Measurements from ENCODE around the gene ZFAND4.

DNA sequence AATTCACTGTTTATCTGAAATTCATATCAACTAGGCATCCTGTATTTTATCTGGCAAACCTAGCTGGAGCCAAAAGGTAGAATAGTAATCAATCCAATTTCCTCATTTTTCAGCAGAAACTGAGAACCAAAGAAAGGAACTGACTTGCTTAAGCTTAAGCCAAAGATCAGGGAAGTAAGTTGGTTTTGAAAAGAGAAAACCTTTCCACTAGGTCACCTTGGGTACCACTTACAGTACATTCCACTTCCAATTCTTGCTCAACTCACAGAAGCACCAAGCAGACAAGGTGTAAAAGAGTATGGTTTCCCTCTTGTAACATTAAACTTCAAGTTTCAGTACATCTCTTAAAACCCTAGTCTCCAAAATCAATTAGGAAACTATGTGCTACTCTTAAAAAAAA lies 79.6 kb downstream of the ZFAND4 start:
- TF ChIP-seq ZBTB17 (tag by site-specific recombination; IDR thresholded peaks at IDR 0.05) (no peak), ZNF768 (tag by site-specific recombination; IDR thresholded peaks at IDR 0.05) (no peak)
- TF ChIP-seq, protein P1, sequence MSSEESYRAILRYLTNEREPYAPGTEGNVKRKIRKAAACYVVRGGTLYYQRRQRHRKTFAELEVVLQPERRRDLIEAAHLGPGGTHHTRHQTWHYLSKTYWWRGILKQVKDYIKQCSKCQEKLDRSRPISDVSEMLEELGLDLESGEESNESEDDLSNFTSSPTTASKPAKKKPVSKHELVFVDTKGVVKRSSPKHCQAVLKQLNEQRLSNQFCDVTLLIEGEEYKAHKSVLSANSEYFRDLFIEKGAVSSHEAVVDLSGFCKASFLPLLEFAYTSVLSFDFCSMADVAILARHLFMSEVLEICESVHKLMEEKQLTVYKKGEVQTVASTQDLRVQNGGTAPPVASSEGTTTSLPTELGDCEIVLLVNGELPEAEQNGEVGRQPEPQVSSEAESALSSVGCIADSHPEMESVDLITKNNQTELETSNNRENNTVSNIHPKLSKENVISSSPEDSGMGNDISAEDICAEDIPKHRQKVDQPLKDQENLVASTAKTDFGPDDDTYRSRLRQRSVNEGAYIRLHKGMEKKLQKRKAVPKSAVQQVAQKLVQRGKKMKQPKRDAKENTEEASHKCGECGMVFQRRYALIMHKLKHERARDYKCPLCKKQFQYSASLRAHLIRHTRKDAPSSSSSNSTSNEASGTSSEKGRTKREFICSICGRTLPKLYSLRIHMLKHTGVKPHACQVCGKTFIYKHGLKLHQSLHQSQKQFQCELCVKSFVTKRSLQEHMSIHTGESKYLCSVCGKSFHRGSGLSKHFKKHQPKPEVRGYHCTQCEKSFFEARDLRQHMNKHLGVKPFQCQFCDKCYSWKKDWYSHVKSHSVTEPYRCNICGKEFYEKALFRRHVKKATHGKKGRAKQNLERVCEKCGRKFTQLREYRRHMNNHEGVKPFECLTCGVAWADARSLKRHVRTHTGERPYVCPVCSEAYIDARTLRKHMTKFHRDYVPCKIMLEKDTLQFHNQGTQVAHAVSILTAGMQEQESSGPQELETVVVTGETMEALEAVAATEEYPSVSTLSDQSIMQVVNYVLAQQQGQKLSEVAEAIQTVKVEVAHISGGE (tag by site-specific recombination; conservative IDR thresholded peaks at IDR 0.05; ENCODE audit: low read depth), result no peak

Data from HEK293 (cell line).